ENCODE data around the gene APOB.

DNA sequence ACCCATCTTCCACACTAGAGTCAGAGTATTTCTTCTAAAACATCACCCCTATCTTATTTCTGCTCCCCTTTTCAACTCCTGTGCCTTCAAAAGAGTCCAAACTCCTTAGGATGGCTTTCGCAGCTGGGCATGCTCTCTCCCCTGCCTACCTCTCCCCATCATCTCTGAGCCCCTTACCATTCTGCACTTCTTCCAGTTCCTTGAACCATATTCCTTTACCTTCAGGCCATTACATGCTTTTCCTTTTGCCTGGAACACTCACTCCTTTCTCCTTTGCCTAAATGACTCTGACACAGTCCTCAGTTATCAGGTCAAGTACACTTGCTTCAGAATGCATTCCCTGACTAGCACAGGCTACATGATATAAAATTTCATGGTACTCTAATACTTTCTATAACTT lies 22.4 kb downstream of the APOB start:
- TF ChIP-seq, protein P1, sequence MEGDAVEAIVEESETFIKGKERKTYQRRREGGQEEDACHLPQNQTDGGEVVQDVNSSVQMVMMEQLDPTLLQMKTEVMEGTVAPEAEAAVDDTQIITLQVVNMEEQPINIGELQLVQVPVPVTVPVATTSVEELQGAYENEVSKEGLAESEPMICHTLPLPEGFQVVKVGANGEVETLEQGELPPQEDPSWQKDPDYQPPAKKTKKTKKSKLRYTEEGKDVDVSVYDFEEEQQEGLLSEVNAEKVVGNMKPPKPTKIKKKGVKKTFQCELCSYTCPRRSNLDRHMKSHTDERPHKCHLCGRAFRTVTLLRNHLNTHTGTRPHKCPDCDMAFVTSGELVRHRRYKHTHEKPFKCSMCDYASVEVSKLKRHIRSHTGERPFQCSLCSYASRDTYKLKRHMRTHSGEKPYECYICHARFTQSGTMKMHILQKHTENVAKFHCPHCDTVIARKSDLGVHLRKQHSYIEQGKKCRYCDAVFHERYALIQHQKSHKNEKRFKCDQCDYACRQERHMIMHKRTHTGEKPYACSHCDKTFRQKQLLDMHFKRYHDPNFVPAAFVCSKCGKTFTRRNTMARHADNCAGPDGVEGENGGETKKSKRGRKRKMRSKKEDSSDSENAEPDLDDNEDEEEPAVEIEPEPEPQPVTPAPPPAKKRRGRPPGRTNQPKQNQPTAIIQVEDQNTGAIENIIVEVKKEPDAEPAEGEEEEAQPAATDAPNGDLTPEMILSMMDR (IDR thresholded peaks at IDR 0.05 in 4 of 5, conservative IDR thresholded peaks at IDR 0.05 in 1 of 5): no peak
- TF ChIP-seq POLR2A (IDR thresholded peaks at IDR 0.05): no peak

All from gastrocnemius medialis (tissue), 4 donors.